Spleen (tissue), 7 donors: ENCODE data around the gene EIF3A.

Experiments
- POLR2AphosphoS5 ChIP-seq, 3 donors: sonication (generic); formaldehyde crosslinking; IDR thresholded peaks; one replicate each; pipeline ENCODE4 v1.5.1; 2017; ENCODE audit warnings: antibody characterized with exemption in 3 of 3
- TF ChIP-seq, protein P1 (sequence below), 11 experiments: fragments of 200-600 bp in 7 of 11; fragments of 450-650 bp in 4 of 11; sonication (generic) in 4 of 11; IDR thresholded peaks in 8 of 11; conservative IDR thresholded peaks in 3 of 11; 1 replicate in 7 of 11; 2 replicates in 4 of 11; pipeline versions ENCODE4 v1.4.0 to v1.8.0; 2016 to 2021; ENCODE audit warnings: antibody characterized with exemption in 11 of 11, inconsistent platforms in 4 of 11, mild to moderate bottlenecking in 1 of 11
- donor health status: DM: no; HTN: no; CAD: no; lungs with moderate emphysema.
- donor health status: DM: no; HTN: no; CAD: no.
- donor health status: DM: no; HTN: no; CAD: no.

DNA sequence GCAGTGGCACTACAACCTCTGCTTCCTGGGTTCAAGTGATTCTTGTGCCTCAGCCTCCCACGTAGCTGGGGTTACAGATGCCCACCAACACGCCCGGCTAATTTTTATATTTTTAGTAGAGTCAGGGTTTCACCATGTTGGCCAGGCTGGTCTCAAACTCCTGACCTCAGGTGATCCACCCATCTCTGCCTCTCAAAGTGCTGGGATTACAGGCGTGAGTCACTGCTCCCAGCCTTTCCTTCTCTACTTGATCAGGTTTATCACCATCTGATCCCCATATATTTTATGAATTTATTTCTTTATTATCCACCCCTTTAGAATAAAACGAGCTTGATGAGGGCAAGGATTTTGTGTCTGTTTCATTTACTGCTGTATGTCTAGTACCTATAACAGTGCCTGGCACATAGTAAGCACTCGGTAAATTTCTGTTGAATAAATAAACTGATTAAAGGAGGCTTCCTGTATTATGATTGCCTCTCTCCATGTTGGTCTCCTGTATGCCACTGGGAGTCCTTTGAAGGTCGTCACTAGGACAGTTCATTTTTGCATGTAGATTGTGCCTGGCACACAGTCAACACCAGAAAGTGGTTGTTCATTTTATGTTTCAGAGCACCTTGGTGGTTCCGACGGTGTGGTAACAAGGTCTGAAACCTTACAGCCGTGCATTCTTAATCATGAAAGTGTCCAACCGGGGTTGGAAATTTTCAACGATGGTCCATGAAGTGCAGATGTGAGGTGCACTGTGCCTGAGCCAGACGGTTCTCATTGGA is 9.6 kb upstream of the EIF3A start:
- TF ChIP-seq, protein P1, sequence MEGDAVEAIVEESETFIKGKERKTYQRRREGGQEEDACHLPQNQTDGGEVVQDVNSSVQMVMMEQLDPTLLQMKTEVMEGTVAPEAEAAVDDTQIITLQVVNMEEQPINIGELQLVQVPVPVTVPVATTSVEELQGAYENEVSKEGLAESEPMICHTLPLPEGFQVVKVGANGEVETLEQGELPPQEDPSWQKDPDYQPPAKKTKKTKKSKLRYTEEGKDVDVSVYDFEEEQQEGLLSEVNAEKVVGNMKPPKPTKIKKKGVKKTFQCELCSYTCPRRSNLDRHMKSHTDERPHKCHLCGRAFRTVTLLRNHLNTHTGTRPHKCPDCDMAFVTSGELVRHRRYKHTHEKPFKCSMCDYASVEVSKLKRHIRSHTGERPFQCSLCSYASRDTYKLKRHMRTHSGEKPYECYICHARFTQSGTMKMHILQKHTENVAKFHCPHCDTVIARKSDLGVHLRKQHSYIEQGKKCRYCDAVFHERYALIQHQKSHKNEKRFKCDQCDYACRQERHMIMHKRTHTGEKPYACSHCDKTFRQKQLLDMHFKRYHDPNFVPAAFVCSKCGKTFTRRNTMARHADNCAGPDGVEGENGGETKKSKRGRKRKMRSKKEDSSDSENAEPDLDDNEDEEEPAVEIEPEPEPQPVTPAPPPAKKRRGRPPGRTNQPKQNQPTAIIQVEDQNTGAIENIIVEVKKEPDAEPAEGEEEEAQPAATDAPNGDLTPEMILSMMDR (IDR thresholded peaks at IDR 0.05 in 8 of 11, conservative IDR thresholded peaks at IDR 0.05 in 3 of 11): no peak
- no peak for TF ChIP-seq POLR2AphosphoS5 (IDR thresholded peaks at IDR 0.05)
